ENCODE results near the gene RYR2.

RYR2 gene

GRCh38 chr1:237206065-237206414 lies 164.1 kb downstream of the RYR2 start:
- no peak for DNase-seq

- no peak for DNase-seq
Measured at GRCh38 chr1:237211031-237211430, 169.0 kb downstream of the RYR2 start.

GRCh38 chr1:237211540-237211939 lies 169.6 kb downstream of the RYR2 start:
- no peak for DNase-seq

- no peak for DNase-seq
Measured at GRCh38 chr1:237219751-237220642, 178.0 kb downstream of the RYR2 start.

GRCh38 chr1:237223419-237223818 lies 181.4 kb downstream of the RYR2 start:
- DNase-seq: no peak

GRCh38 chr1:237226177-237226944 lies 184.4 kb downstream of the RYR2 start:
- DNase-seq: no peak

- no peak for DNase-seq
Measured at GRCh38 chr1:237227476-237227875, 185.5 kb downstream of the RYR2 start.

GRCh38 chr1:237228421-237228820 lies 186.4 kb downstream of the RYR2 start:
- no peak for DNase-seq

GRCh38 chr1:237229333-237229732 lies 187.3 kb downstream of the RYR2 start:
- no peak for DNase-seq

- no peak for DNase-seq
Measured at GRCh38 chr1:237232501-237232900, 190.5 kb downstream of the RYR2 start.

- DNase-seq: no peak
Measured at GRCh38 chr1:237235091-237235490, 193.1 kb downstream of the RYR2 start.

- no peak for DNase-seq
Measured at GRCh38 chr1:237237721-237238120, 195.7 kb downstream of the RYR2 start.

GRCh38 chr1:237239248-237239647 lies 197.3 kb downstream of the RYR2 start:
- no peak for DNase-seq

GRCh38 chr1:237241038-237241437 lies 199.1 kb downstream of the RYR2 start:
- DNase-seq: no peak

- DNase-seq: no peak
Measured at GRCh38 chr1:237244778-237245177, 202.8 kb downstream of the RYR2 start.

GRCh38 chr1:237247442-237247841 lies 205.5 kb downstream of the RYR2 start:
- no peak for DNase-seq

- DNase-seq: no peak
Measured at GRCh38 chr1:237249120-237249519, 207.1 kb downstream of the RYR2 start.

- no peak for DNase-seq
Measured at GRCh38 chr1:237250055-237250454, 208.1 kb downstream of the RYR2 start.

GRCh38 chr1:237255071-237255470 lies 213.1 kb downstream of the RYR2 start:
- DNase-seq: no peak

GRCh38 chr1:237258871-237259270 lies 216.9 kb downstream of the RYR2 start:
- no peak for DNase-seq

- no peak for DNase-seq
Measured at GRCh38 chr1:237261198-237261597, 219.2 kb downstream of the RYR2 start.

- DNase-seq: no peak
Measured at GRCh38 chr1:237267743-237268142, 225.8 kb downstream of the RYR2 start.

GRCh38 chr1:237269938-237270337 lies 228.0 kb downstream of the RYR2 start:
- no peak for DNase-seq

GRCh38 chr1:237270353-237270752 lies 228.4 kb downstream of the RYR2 start:
- no peak for DNase-seq

All from GOT3 (cell line).